Nephron (organoid): ENCODE measurements around the gene MACROD2.

Experiments
- H3K27ac Mint-ChIP-seq, 3 experiments: 2 replicates each; pipeline ENCODE4 v1.8.0; 2020; ENCODE audit warnings: mixed read lengths in 3 of 3, mild to moderate bottlenecking in 2 of 3, moderate library complexity in 1 of 3
- H3K27me3 Mint-ChIP-seq: 2 replicates; pipeline ENCODE4 v1.8.0; 2021; ENCODE audit warnings: low read depth, mild to moderate bottlenecking, moderate library complexity, mixed read lengths
- H3K36me3 Mint-ChIP-seq: 2 replicates; pipeline ENCODE4 v1.8.0; 2020; ENCODE audit warnings: low read depth, mixed read lengths
- H3K4me1 Mint-ChIP-seq: 2 replicates; pipeline ENCODE4 v1.8.0; 2020; ENCODE audit warnings: mixed read lengths
- H3K4me3 Mint-ChIP-seq, 3 experiments: 2 replicates each; pipeline ENCODE4 v1.8.0; 2020; ENCODE audit warnings: mild to moderate bottlenecking in 3 of 3, mixed read lengths in 3 of 3, moderate library complexity in 2 of 3
- H3K9me3 Mint-ChIP-seq: 2 replicates; pipeline ENCODE4 v1.8.0; 2020; ENCODE audit warnings: mixed read lengths
- TF ChIP-seq, protein P1 (sequence below), 3 experiments: fragments of 200-600 bp; sonication (generic); IDR thresholded peaks; one replicate each; pipeline ENCODE4 v1.5.0; 2021; ENCODE audit warnings: antibody characterized with exemption in 3 of 3; ENCODE audit not compliant: unreplicated experiment in 3 of 3

The MACROD2 gene

DNA sequence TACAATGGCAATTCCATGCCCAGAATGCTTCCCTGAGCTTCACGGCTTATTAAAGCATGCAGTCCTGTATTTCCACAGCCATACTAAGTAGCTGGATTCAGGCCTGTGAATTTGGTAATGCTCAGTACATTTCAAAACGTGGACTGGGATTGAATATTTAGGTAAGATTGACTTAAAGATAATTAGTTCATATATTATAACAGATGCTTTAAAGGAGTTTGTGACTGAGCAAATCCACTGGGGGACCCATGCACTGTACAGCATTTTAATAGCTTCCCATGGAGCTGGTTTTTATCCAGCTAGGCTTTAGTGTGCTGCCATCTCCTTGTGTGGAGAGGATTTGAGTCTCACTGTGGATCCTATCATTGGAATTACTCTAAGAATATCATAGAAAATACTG is 763.0 kb downstream of the MACROD2 start:
- no peaks in the 10 kb centered on the region for H3K4me1 Mint-ChIP-seq
- H3K36me3 Mint-ChIP-seq: no peaks in the 10 kb centered on the region
- no peak overlapping the region for H3K27ac Mint-ChIP-seq
- TF ChIP-seq, protein P1, sequence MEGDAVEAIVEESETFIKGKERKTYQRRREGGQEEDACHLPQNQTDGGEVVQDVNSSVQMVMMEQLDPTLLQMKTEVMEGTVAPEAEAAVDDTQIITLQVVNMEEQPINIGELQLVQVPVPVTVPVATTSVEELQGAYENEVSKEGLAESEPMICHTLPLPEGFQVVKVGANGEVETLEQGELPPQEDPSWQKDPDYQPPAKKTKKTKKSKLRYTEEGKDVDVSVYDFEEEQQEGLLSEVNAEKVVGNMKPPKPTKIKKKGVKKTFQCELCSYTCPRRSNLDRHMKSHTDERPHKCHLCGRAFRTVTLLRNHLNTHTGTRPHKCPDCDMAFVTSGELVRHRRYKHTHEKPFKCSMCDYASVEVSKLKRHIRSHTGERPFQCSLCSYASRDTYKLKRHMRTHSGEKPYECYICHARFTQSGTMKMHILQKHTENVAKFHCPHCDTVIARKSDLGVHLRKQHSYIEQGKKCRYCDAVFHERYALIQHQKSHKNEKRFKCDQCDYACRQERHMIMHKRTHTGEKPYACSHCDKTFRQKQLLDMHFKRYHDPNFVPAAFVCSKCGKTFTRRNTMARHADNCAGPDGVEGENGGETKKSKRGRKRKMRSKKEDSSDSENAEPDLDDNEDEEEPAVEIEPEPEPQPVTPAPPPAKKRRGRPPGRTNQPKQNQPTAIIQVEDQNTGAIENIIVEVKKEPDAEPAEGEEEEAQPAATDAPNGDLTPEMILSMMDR (IDR thresholded peaks at IDR 0.05; ENCODE audit: unreplicated experiment in 3 of 3): no peak
- no peaks in the 10 kb centered on the region for H3K27me3 Mint-ChIP-seq
- no peaks in the 10 kb centered on the region for H3K9me3 Mint-ChIP-seq
- H3K4me3 Mint-ChIP-seq: no peak overlapping the region

GRCh38 chr20:14759979-14760378 is 764.7 kb downstream of the MACROD2 start:
- H3K27me3 Mint-ChIP-seq: no peaks in the 10 kb centered on the region
- H3K36me3 Mint-ChIP-seq: no peaks in the 10 kb centered on the region
- no peaks in the 10 kb centered on the region for H3K9me3 Mint-ChIP-seq
- no peaks in the 10 kb centered on the region for H3K4me1 Mint-ChIP-seq
- no peak overlapping the region for H3K4me3 Mint-ChIP-seq
- H3K27ac Mint-ChIP-seq: no peak overlapping the region
- TF ChIP-seq, protein P1 (IDR thresholded peaks at IDR 0.05; ENCODE audit: unreplicated experiment in 3 of 3): no peak

DNA sequence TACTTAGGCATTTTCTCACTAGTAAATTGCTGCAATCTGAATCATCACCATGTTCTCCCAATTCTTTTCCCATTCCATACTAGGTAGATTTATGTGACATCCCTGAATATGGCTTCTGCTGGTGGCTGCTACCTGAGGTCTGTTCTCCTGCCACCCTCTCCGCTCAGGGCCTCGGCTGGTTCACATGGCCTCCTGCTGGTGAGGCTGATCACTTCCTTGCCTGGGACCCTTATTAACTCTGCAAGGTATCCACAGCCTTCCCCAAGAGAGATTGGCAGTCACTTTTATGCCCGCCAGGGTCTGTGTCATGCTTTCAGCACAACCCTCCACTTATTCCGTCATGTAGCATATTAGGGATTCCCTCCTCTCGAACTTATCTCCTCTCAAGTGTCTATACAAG is 766.6 kb downstream of the MACROD2 start:
- Mint-ChIP-seq H3K27ac (no peak overlapping the region), H3K36me3 (no peaks in the 10 kb centered on the region), H3K9me3 (no peaks in the 10 kb centered on the region), H3K4me1 (no peaks in the 10 kb centered on the region), H3K27me3 (no peaks in the 10 kb centered on the region), H3K4me3 (no peak overlapping the region)
- TF ChIP-seq, protein P1 (IDR thresholded peaks at IDR 0.05; ENCODE audit: unreplicated experiment in 3 of 3): no peak

- Mint-ChIP-seq H3K9me3 (peaks cover 2% of the 10 kb centered on the region), H3K4me3 (no peak overlapping the region), H3K36me3 (no peaks in the 10 kb centered on the region), H3K27me3 (no peaks in the 10 kb centered on the region), H3K27ac (no peak overlapping the region), H3K4me1 (no peaks in the 10 kb centered on the region)
- TF ChIP-seq, protein P1 (IDR thresholded peaks at IDR 0.05; ENCODE audit: unreplicated experiment in 3 of 3): no peak
These were observed 769.4 kb downstream of the MACROD2 start for GRCh38 chr20:14764511-14765369.

DNA sequence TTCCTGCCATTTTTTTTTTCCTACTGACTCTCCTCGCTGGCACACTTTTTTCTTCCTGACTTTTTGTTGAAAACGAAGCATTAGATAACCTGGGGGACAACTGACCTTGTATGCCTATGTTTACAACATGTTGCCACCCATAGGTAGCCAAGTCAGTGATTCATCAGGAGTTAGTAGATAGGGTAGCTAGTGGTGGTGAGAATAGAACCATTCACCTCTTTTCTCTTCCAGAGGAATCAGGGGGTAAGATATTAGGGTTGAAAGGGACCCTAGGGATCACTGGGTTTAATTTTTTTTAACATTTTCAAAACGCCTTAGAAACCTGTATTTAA is 770.0 kb downstream of the MACROD2 start:
- no peaks in the 10 kb centered on the region for H3K36me3 Mint-ChIP-seq
- TF ChIP-seq, protein P1 (IDR thresholded peaks at IDR 0.05; ENCODE audit: unreplicated experiment in 3 of 3): no peak
- no peak overlapping the region for H3K4me3 Mint-ChIP-seq
- no peaks in the 10 kb centered on the region for H3K27me3 Mint-ChIP-seq
- H3K27ac Mint-ChIP-seq: no peak overlapping the region
- H3K9me3 Mint-ChIP-seq: peaks cover 2% of the 10 kb centered on the region
- no peaks in the 10 kb centered on the region for H3K4me1 Mint-ChIP-seq

- TF ChIP-seq, protein P1 (IDR thresholded peaks at IDR 0.05; ENCODE audit: unreplicated experiment in 3 of 3): no peak
- Mint-ChIP-seq H3K4me3 (no peak overlapping the region), H3K4me1 (peaks cover 5% of the 10 kb centered on the region), H3K9me3 (no peaks in the 10 kb centered on the region), H3K27ac (no peak overlapping the region), H3K36me3 (no peaks in the 10 kb centered on the region), H3K27me3 (peaks cover 4% of the 10 kb centered on the region)
These were observed 778.2 kb downstream of the MACROD2 start for GRCh38 chr20:14773486-14773885.
